Measurements from ENCODE around the gene YBX3. TPM values are rescaled to one million over a fixed set of nuclear protein-coding genes. Genes with fewer than 3 reads are reported as not detected.
A peak's percentile ranks its signal among the peaks of the same experiment; 100 is the strongest.

YBX3 gene
- total RNA-seq, 4 donors from 2014 or later = 77.1 to 291 (median 151) TPM

DNA sequence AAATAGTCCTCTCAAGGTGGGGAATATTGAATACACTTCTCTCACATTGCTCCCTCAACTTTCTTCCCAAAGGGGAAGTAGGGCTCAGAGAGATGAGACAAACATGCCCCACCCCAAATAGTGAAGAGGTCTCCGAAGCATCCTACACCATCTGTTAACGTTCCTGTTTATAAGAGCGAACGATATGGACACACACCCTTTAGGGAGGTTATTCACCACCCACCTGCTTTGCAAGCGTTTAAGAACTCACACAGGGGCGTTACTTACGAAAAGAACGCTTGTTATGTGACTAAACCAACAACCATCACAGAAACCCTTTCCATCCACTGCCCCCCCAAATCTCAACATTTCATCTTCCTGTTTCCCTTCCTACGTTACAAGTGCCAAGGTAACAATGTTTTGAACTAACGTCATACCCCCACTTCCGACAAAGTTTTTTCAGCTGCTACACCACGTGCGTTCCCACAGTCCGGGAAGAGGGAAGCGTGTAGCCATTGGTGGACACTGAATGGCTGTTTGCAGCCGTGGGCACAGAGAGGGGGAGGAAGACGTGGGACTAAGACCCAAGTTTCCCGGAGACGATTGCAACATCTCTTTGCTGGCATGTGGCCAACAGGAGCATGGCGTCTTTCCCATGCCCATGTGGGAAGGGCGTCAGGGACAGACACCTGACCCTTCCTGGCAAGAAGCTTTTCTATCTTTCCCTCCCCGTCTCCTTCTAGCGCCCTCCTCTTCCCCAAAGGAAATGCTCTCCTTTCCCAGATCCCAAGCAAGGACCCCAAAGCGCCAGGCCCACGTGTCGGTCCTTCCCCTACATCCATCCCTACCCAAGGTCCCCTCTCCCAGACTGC, 1.2 kb downstream of the YBX3 start:
- peak overlapping the region; percentile 55 to 90 (median 64) for H3K4me3 ChIP-seq
- no peaks in the 10 kb centered on the region for H3K9me3 ChIP-seq
- H3K27me3 ChIP-seq = no peaks in the 10 kb centered on the region
- H3K4me1 ChIP-seq = peaks cover 0 to 37% (median 0%) of the 10 kb centered on the region in 4 donors
- TF ChIP-seq POLR2A (IDR thresholded peaks at IDR 0.05) = peak in 1 of 2 donors; percentile 20
- TF ChIP-seq, protein P1, sequence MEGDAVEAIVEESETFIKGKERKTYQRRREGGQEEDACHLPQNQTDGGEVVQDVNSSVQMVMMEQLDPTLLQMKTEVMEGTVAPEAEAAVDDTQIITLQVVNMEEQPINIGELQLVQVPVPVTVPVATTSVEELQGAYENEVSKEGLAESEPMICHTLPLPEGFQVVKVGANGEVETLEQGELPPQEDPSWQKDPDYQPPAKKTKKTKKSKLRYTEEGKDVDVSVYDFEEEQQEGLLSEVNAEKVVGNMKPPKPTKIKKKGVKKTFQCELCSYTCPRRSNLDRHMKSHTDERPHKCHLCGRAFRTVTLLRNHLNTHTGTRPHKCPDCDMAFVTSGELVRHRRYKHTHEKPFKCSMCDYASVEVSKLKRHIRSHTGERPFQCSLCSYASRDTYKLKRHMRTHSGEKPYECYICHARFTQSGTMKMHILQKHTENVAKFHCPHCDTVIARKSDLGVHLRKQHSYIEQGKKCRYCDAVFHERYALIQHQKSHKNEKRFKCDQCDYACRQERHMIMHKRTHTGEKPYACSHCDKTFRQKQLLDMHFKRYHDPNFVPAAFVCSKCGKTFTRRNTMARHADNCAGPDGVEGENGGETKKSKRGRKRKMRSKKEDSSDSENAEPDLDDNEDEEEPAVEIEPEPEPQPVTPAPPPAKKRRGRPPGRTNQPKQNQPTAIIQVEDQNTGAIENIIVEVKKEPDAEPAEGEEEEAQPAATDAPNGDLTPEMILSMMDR (IDR thresholded peaks at IDR 0.05) = no peak
- H3K36me3 ChIP-seq = no peaks in the 10 kb centered on the region
- DNase-seq = peak; percentile 65 to 89 (median 82)
- peak overlapping the region; percentile 84 to 98 (median 92) for H3K27ac ChIP-seq

DNA sequence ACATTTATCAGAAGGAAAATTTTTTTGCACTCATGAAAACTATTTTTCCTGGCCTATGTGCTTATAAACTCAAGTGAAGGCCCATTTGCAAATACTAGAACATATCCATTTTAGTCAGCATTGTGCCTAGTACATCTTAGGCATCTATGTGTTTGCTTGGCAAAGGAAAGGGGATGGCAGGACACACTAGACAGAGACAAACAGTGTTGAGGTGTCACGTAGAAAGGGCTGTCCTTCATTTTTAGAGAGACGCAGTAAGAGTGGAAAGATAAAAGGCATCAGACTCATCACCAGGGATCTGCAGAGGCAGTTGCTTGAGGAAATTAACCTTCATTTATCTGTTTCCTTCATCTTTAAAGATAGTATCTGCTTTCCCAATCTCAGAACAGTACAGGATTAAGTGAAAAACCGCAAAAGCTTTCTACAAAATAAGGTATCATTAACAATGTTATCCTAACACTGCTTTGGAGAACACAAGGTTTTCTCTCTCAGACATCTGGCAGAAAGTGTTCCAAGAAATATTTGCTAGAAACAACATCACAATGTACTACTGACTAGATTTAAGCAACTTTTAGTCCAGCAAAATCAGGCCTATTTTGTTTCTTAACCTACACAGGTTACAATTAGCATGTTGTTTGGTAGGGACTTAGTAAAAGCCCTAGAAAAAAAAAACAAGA, 2.0 kb downstream of the YBX3 start:
- Histone ChIP-seq H3K4me3 (peak overlapping the region; percentile 55 to 90 (median 64)), H3K4me1 (peaks cover 0 to 42% (median 0%) of the 10 kb centered on the region in 4 donors), H3K27ac (peak overlapping the region; percentile 84 to 98 (median 92)), H3K36me3 (no peaks in the 10 kb centered on the region), H3K27me3 (no peaks in the 10 kb centered on the region), H3K9me3 (no peaks in the 10 kb centered on the region)
- DNase-seq = no peak
- TF ChIP-seq, protein P1 (IDR thresholded peaks at IDR 0.05) = no peak
- no peak for TF ChIP-seq POLR2A (IDR thresholded peaks at IDR 0.05)

DNA sequence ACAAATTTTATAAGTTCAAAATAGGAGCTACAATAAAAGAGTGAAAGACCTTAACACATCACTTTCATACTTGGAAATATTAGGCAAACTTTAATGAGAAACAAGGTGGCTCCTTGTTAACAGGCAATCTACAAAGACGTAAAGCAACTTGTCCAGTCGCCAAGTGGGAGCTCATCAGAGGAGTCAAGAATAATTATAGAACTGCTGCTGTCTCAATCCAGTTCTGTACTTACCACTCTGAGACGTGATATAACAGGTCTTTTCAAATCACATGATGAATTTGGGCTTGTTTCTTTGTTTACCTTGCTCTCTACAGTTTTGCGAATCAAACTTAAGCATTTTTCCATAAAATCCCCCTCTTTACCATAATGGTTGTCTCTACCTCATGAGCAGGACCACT, 3.6 kb downstream of the YBX3 start:
- peaks cover 0 to 45% (median 0%) of the 10 kb centered on the region in 4 donors for H3K4me1 ChIP-seq

DNA sequence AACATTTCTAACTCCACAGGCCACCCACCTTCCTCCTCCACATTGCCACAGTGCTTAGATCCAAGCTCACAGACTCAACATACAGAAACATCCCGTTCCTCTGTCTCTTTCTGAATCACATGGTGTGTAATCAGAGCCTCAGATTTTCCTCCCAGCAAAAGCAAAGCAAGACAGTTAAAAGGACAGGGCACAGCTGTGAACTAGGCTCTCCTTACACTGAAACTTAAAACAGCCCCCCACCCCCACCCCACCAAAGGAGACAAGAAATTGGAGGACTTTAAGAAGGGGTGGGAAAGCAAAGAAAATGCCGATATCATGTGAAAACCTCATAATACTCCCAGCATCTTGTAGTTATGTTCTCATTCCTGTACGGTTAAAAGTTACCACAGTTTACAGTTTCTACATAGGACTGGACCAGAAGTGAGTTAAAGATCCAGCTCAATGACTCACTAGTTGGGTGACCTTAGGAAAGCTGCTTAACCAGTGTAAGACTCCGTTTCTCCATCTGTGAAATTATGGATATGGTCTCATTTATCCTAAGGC, 4.8 kb downstream of the YBX3 start:
- peaks cover 0 to 41% (median 0%) of the 10 kb centered on the region in 4 donors for H3K4me1 ChIP-seq
- no peaks in the 10 kb centered on the region for H3K27me3 ChIP-seq
- TF ChIP-seq, protein P1 (IDR thresholded peaks at IDR 0.05) = no peak
- TF ChIP-seq POLR2A (IDR thresholded peaks at IDR 0.05) = no peak
- peak overlapping the region in 3 of 4 donors; percentile 27 to 57 (median 40) for H3K27ac ChIP-seq
- DNase-seq = no peak
- peaks cover 0 to 26% (median 0%) of the 10 kb centered on the region in 3 donors for H3K36me3 ChIP-seq
- H3K4me3 ChIP-seq = no peak overlapping the region
- H3K9me3 ChIP-seq = no peaks in the 10 kb centered on the region

More for the DNA sequence above, 3.6 kb downstream of the YBX3 start:
- H3K36me3 ChIP-seq = peaks cover 0 to 15% (median 0%) of the 10 kb centered on the region in 3 donors
- DNase-seq = no peak
- TF ChIP-seq, protein P1 (IDR thresholded peaks at IDR 0.05) = no peak
- TF ChIP-seq POLR2A (IDR thresholded peaks at IDR 0.05) = no peak
- no peaks in the 10 kb centered on the region for H3K9me3 ChIP-seq
- peak overlapping the region in 1 of 4 donors; percentile 5 for H3K4me3 ChIP-seq
- H3K27me3 ChIP-seq = no peaks in the 10 kb centered on the region
- peak overlapping the region in 1 of 4 donors; percentile 98 for H3K27ac ChIP-seq

DNA sequence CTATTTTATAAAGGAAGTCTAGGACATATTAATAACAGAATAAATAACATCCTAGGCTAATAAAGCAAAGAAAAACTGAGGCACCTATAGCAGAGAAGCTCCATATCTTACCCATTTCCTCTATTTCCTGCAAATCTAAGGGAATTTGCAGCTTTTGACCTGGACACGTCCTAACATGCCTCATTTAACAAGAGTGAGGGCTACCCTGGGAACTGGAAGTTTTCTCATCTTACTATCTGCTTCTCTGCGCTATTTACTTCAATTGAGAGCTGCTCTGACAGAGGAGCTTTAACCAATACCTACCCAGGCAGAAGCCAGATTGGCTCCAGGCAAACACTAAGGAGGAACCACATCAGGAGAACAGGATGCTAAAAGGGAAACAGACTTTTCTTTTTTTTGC, 5.7 kb downstream of the YBX3 start:
- TF ChIP-seq, protein P1 (IDR thresholded peaks at IDR 0.05) = no peak
- no peak for TF ChIP-seq POLR2A (IDR thresholded peaks at IDR 0.05)
- DNase-seq = no peak
- H3K27ac ChIP-seq = peak overlapping the region in 2 of 4 donors; percentile 34 to 57
- H3K27me3 ChIP-seq = no peaks in the 10 kb centered on the region
- no peak overlapping the region for H3K4me3 ChIP-seq
- peaks cover 0 to 35% (median 0%) of the 10 kb centered on the region in 3 donors for H3K36me3 ChIP-seq
- H3K4me1 ChIP-seq = peaks cover 0 to 41% (median 0%) of the 10 kb centered on the region in 4 donors
- no peaks in the 10 kb centered on the region for H3K9me3 ChIP-seq

Measured in Peyer's patch (tissue), 4 donors.